Smooth muscle cell (in vitro differentiated cells): ENCODE measurements around the gene APOL2. TPM values are rescaled to one million over a fixed set of nuclear protein-coding genes. Genes with fewer than 3 reads are reported as not detected.

ENCODE experiments used
- DNase-seq: peaks from one replicate; lab custom pipeline; 2025; ENCODE audit not compliant: unreplicated experiment; lab: John Stamatoyannopoulos, UW
- H2AFZ ChIP-seq: fragments of 200-600 bp; sonication (generic); 2 replicates; pipeline ENCODE4 v1.6.0; 2016; ENCODE audit warnings: antibody characterized with exemption, low read depth, mild to moderate bottlenecking
- H3F3A ChIP-seq: fragments of 200-600 bp; sonication (generic); 2 replicates; pipeline ENCODE4 v1.6.0; 2017; ENCODE audit warnings: antibody characterized with exemption, low read depth
- H3K27ac ChIP-seq: fragments of 200-600 bp; sonication (generic); 2 replicates; pipeline ENCODE4 v1.5.1; 2016; ENCODE audit warnings: low read depth, mild to moderate bottlenecking
- H3K27me3 ChIP-seq: fragments of 200-600 bp; sonication (generic); 2 replicates; pipeline ENCODE4 v1.6.1; 2016; ENCODE audit warnings: low read depth, mild to moderate bottlenecking
- H3K36me3 ChIP-seq: fragments of 200-600 bp; sonication (generic); 2 replicates; pipeline ENCODE4 v1.5.1; 2016; ENCODE audit warnings: low read depth
- H3K4me1 ChIP-seq: fragments of 200-600 bp; sonication (generic); 2 replicates; pipeline ENCODE4 v1.5.1; 2016; ENCODE audit warnings: low read depth
- H3K4me2 ChIP-seq: fragments of 200-600 bp; sonication (generic); 2 replicates; pipeline ENCODE4 v1.6.0; 2016; ENCODE audit warnings: mild to moderate bottlenecking
- H3K4me3 ChIP-seq: fragments of 200-600 bp; sonication (generic); 2 replicates; pipeline ENCODE4 v1.5.1; 2016; ENCODE audit warnings: mild to moderate bottlenecking
- H3K79me2 ChIP-seq: fragments of 200-600 bp; sonication (generic); 2 replicates; pipeline ENCODE4 v1.6.0; 2016; ENCODE audit warnings: low read depth, mild to moderate bottlenecking
- H3K9ac ChIP-seq: fragments of 200-600 bp; sonication (generic); 2 replicates; pipeline ENCODE4 v1.6.0; 2016; ENCODE audit warnings: low read depth
- H3K9me3 ChIP-seq: fragments of 200-600 bp; sonication (generic); replicated peaks from 2 replicates; pipeline ENCODE4 v1.5.1; 2016; ENCODE audit warnings: low read depth
- H4K20me1 ChIP-seq: fragments of 200-600 bp; sonication (generic); 2 replicates; pipeline ENCODE4 v1.6.0; 2016; ENCODE audit warnings: low read depth
- WGBS: methylation state at CpG from one replicate; pipeline ENCODE4 v1.1.7; 2016; ENCODE audit warnings: low lambda C conversion rate; 5-methylcytosine and 5-hydroxymethylcytosine counted together
- polyA plus RNA-seq: library from polyadenylated mRNA; unstranded; fragments of >200 nt; fragmentation: Nextera tagmentation; extraction: Ambion mirVana; gene quantifications from 2 replicates; pipeline ENCODE4 v1.2.1, GENCODE V29; 2016
- total RNA-seq: library from RNA; depleted of rRNA; stranded (reverse); fragments of >200 nt; gene quantifications from 2 replicates; pipeline ENCODE4 v1.2.3, GENCODE V29; 2014
- TF ChIP-seq, protein P1 (sequence below): fragments of 200-600 bp; sonication (generic); IDR thresholded peaks from 2 replicates; pipeline ENCODE4 v1.5.1; 2017; ENCODE audit warnings: borderline replicate concordance, mild to moderate bottlenecking, antibody characterized with exemption; ENCODE audit not compliant: insufficient read depth, poor library complexity, severe bottlenecking

The APOL2 gene
- total and polyA plus RNA-seq, 2 experiments from 2014 or later = 8.0 to 14.7 TPM

DNA sequence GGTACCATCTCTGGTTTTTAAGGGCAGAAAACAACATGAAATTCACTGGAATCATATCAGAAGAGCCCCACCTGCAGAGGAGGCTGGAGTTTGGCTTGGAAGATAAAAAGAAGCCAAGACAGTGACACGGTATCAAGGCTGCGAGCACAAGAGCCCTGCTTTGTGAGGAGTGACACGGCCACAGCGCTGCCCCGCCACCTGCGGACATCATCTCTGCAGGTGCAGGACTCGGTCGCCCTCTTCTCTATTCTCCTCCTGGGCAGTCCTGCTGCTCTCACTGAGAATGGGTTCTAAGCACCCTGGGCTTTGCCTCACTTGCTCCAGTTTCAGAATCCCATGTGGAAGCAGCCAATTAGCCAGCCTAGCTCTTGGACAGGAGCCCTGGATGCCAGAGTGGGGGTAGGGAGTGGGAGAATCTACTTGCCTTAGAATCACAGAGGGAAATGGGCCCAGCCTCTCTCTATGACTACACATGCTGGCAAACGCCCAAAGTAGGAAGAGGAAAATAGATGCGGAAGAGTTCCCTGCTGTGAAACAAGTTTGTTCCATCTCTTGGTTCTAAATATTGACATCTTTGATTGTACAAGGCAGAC, 54.8 kb downstream of the APOL2 start:
- DNase-seq = no peak

DNA sequence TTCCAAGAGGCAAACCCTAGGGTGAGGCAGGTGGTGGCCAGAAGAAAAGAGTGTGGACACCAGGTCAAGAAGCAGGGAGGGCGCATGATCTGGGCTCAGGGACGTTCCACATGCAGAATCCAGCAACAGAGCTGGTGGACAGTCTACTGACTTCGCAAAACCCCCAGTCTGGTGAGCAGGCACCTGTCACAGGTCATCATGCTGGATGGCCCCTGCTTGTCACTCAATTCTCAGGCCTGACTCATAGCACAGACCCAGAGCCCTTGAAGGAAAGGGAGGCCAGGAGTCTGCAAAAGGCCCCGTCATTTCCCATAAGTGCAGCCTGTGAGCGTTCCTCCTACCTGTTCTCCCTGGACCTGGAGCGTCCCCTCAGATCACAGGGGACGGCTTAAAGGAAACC, 55.9 kb downstream of the APOL2 start:
- no peak overlapping the region for H3K4me3 ChIP-seq
- TF ChIP-seq, protein P1, sequence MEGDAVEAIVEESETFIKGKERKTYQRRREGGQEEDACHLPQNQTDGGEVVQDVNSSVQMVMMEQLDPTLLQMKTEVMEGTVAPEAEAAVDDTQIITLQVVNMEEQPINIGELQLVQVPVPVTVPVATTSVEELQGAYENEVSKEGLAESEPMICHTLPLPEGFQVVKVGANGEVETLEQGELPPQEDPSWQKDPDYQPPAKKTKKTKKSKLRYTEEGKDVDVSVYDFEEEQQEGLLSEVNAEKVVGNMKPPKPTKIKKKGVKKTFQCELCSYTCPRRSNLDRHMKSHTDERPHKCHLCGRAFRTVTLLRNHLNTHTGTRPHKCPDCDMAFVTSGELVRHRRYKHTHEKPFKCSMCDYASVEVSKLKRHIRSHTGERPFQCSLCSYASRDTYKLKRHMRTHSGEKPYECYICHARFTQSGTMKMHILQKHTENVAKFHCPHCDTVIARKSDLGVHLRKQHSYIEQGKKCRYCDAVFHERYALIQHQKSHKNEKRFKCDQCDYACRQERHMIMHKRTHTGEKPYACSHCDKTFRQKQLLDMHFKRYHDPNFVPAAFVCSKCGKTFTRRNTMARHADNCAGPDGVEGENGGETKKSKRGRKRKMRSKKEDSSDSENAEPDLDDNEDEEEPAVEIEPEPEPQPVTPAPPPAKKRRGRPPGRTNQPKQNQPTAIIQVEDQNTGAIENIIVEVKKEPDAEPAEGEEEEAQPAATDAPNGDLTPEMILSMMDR = no peak
- H3K36me3 ChIP-seq = no peaks in the 10 kb centered on the region
- no peak overlapping the region for H3K27ac ChIP-seq
- H3K4me1 ChIP-seq = no peaks in the 10 kb centered on the region
- H3F3A ChIP-seq = no peaks in the 10 kb centered on the region
- H4K20me1 ChIP-seq = no peaks in the 10 kb centered on the region
- DNase-seq = no peak
- H2AFZ ChIP-seq = no peak overlapping the region
- 91% methylated on average over 7 of the region's 7 CpGs for WGBS
- no peaks in the 10 kb centered on the region for H3K79me2 ChIP-seq
- no peaks in the 10 kb centered on the region for H3K27me3 ChIP-seq
- H3K9ac ChIP-seq = no peak overlapping the region
- H3K9me3 ChIP-seq = no peaks in the 10 kb centered on the region
- H3K4me2 ChIP-seq = no peak overlapping the region

More for the DNA sequence above, 54.8 kb downstream of the APOL2 start:
- H3K27me3 ChIP-seq = no peaks in the 10 kb centered on the region
- WGBS = 90% methylated on average over 10 of the region's 10 CpGs
- no peaks in the 10 kb centered on the region for H3K36me3 ChIP-seq
- no peak overlapping the region for H3K9ac ChIP-seq
- no peaks in the 10 kb centered on the region for H3F3A ChIP-seq
- no peaks in the 10 kb centered on the region for H4K20me1 ChIP-seq
- no peak overlapping the region for H2AFZ ChIP-seq
- H3K9me3 ChIP-seq = no peaks in the 10 kb centered on the region
- H3K27ac ChIP-seq = no peak overlapping the region
- H3K79me2 ChIP-seq = no peaks in the 10 kb centered on the region
- TF ChIP-seq, protein P1 = no peak
- no peak overlapping the region for H3K4me2 ChIP-seq
- H3K4me3 ChIP-seq = no peak overlapping the region
- H3K4me1 ChIP-seq = no peaks in the 10 kb centered on the region

DNA sequence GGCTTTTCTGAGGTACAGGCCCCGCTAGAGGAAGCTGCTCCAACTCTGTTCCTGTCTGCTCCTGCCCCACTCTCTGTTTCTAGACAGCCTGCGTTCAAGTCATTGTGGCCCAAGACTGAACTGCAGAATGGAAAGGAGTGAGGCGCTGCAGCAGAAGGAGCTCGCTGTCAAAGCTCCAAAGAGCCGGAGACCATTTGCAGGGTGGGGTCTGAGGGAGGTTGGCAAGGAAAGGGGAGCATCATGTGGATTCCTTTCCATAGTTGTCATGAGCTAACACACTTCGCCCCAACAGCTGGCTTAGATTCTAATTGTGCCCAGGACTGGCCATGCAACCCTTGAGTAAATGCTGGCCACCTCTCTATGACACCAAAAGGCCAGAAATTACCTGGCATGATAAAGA, 56.5 kb downstream of the APOL2 start:
- no peak overlapping the region for H3K27ac ChIP-seq
- H4K20me1 ChIP-seq = no peaks in the 10 kb centered on the region
- no peaks in the 10 kb centered on the region for H3K4me1 ChIP-seq
- H3K9me3 ChIP-seq = no peaks in the 10 kb centered on the region
- H2AFZ ChIP-seq = no peak overlapping the region
- H3K79me2 ChIP-seq = no peaks in the 10 kb centered on the region
- no peak overlapping the region for H3K4me2 ChIP-seq
- H3K9ac ChIP-seq = no peak overlapping the region
- H3K4me3 ChIP-seq = no peak overlapping the region
- TF ChIP-seq, protein P1 = no peak
- no peaks in the 10 kb centered on the region for H3F3A ChIP-seq
- WGBS = 94% methylated on average over 6 of the region's 6 CpGs
- no peak for DNase-seq
- no peaks in the 10 kb centered on the region for H3K27me3 ChIP-seq
- no peaks in the 10 kb centered on the region for H3K36me3 ChIP-seq

DNA sequence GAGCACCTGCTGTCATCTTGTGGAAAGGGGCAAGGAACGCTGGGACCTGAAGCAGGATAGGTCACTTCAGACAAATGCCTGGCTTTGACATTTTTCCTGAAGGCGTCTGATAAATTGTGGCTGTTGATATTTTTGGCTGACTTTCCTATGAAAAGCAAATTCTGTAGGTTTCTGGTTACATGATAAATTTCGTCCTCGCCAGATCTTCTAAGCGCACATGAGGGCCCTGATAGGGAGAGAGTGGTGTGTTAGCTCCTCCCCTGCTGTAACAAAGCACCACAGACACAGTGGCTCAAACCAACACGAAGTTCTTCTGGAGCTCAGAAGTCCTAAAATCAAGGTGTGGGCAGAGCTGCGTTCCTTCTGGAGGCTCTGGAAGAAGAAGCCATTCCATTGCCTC, 57.3 kb downstream of the APOL2 start:
- H3F3A ChIP-seq = no peaks in the 10 kb centered on the region
- no peak overlapping the region for H3K4me2 ChIP-seq
- no peaks in the 10 kb centered on the region for H3K79me2 ChIP-seq
- no peaks in the 10 kb centered on the region for H3K27me3 ChIP-seq
- H3K27ac ChIP-seq = no peak overlapping the region
- no peak for DNase-seq
- H3K4me1 ChIP-seq = no peaks in the 10 kb centered on the region
- H2AFZ ChIP-seq = no peak overlapping the region
- H3K9ac ChIP-seq = no peak overlapping the region
- H3K36me3 ChIP-seq = no peaks in the 10 kb centered on the region
- TF ChIP-seq, protein P1 = no peak
- 86% methylated on average over 7 of the region's 7 CpGs for WGBS
- no peaks in the 10 kb centered on the region for H4K20me1 ChIP-seq
- H3K4me3 ChIP-seq = no peak overlapping the region
- no peaks in the 10 kb centered on the region for H3K9me3 ChIP-seq
